HL-60 (cell line): ENCODE measurements around the gene MIF4GD.

Experiments
- CTCF ChIP-seq: IDR thresholded peaks from one replicate; pipeline ENCODE4 v1.5.1; 2011; ENCODE audit warnings: low read length, control low read depth, inconsistent platforms; ENCODE audit not compliant: insufficient read depth
- SPI1 ChIP-seq: IDR thresholded peaks from 2 replicates; pipeline ENCODE4 v1.6.1; 2012; ENCODE audit warnings: low read depth, mild to moderate bottlenecking, borderline replicate concordance

GRCh38 chr17:75238020-75238580 is 32.9 kb downstream of the MIF4GD start:
- TF ChIP-seq SPI1 (no peak), CTCF (no peak)
